NCI-H1105 treated with DMSO at 0.1 percent for 48 hours (cell line): ENCODE results near the gene SLC35E4.
"Not testable (repeated sequence)": the region's sequence is repeated elsewhere in the genome, so short reads cannot be mapped to it uniquely, and the experiment has no call there.

Experiments used
- DNase-seq: peaks from one replicate; lab custom pipeline; 2025; lab: John Stamatoyannopoulos, UW

The SLC35E4 gene, protein sequence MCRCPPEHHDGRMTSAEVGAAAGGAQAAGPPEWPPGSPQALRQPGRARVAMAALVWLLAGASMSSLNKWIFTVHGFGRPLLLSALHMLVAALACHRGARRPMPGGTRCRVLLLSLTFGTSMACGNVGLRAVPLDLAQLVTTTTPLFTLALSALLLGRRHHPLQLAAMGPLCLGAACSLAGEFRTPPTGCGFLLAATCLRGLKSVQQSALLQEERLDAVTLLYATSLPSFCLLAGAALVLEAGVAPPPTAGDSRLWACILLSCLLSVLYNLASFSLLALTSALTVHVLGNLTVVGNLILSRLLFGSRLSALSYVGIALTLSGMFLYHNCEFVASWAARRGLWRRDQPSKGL

DNA sequence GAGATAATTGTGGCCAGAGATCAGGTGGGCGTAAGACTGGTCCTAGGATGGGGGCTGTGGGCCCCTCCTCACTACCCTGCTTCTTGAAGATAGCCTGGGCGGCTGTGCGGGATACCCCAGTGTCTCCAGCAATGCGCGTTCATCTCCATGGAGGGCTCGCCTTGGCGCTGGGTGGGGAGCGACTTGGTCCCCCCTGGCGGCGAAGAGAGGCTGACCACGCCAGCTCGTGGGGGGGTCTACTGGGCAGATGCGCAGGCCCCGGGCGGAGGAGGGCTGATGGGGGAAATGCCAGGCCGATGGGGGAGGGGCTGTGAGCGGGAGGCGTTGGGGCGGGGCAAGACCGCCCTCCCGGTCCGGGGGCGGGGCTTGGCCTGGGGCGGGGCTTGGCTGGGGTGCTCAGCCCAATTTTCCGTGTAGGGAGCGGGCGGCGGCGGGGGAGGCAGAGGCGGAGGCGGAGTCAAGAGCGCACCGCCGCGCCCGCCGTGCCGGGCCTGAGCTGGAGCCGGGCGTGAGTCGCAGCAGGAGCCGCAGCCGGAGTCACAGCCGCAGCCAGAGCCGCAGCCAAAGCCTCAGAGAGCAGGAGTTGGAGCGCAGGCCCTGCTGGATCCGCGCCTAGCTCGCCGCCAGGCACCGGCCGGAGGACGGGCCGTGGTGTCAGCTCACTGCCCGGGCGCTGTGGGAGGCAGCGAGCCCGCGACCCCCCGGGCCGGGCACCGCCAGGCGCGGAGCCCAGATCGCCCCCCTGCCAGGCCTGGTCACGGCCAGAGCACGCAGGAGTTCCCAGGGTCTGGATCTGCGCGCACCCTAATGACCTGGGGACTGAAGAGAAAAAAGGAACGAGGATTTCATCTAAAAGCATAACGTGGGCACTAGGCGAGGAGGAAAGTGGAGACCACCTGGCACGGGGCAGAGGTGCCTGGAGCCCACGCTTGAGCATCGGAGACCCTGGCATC lies at the start of gene SLC35E4:
Gene SLC35E4 (plus strand): TSS at position 509 of the 953 bp plus-strand sequence. CDS start 670 bp downstream, outside the sequence.
- DNase-seq = peak; percentile 80

DNA sequence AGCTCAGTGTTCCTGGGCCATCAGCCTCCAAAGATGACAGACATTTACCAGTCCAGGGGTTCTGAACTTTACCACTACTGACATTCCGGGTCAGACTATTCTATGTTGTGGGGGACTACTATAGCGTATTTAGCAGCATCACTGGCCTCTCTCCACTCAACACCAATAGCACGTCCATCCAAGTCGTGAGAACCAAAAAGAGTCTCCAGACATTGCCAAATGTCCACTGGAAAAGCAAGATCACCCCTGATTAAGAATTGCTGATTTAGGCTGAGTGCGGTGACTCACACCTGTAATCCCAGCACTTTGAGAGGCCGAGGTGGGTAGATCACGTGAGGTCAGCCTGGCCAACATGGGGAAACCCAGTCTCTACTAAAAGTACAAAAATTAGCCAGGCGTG lies 49.2 kb upstream of the SLC35E4 start:
- DNase-seq = no peak

DNA sequence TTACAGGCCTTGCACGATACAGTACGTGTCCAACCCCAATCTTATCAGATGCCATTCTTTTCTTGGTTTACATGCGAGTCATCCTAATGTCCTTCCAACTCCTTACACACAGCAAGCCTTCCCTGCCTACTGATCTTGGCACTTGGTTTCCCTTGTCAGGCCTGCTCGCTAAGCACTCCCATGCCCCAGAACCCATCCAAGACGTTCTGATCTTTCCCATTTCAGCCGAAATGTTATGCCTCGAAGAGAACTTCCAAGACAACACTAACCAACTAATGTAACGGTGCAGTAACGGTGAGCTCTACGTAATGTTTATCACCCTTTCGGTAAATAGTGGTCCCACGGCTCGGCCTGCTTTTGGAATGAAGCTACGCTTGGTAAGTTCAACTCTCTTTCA lies 44.4 kb upstream of the SLC35E4 start:
- DNase-seq = no peak

DNA sequence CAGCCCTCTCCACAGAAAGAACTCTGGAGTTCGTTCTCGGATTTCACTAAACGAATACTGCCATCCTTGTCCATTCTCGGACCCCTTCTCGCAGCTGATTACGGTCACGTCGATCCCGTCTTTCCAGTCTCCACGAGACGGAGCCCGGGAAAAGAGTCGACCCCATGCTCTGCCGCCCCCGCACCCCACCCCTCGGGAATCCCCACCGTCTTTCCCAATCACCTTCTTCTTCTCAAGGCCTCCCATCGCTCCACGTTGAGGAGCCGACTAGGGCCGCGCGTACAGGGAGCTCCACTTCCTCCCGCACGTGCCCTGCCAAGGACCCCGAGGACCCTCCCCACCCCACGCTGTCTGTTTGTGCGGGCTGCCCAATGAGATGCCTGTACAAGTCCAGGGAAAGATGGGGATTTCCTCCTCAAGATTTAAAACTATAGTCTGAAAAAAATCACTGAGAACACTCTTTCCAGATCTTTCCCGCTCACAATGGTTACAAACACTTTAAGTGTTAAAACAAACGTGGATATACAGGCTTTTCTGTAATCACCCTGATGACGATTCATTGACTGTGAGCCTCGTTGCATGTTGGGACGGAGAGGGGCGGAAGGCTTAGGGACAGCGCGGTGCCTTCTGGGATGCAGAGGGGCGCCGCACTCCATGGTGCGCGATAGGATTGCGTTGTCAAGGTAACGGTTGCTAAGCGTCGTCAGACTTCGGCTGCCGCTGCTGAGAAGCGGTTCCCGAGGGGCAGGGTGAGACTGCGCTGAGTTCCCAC lies 43.8 kb upstream of the SLC35E4 start, which contains the start of gene PES1:
Gene PES1 (minus strand): TSS at position 323 of the 772 bp plus-strand sequence. CDS start 77 bp downstream, at position 246.
- peak; percentile 98 for DNase-seq

DNA sequence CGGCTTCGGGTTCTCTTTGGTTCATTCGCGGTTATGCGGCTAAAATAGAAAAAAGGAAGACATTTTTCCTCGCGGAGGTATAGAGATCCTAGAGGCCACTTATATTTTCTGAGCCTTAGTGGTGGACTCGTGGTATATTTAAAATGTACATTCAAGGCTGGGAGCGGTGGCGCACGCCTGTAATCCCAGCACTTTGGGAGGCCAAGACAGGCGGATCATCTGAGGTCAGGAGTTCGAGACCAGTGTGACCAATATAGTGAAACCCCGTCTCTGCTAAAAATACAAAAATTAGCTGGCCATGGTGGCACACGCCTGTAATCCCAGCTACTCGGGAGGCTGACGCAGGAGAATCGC lies 43.2 kb upstream of the SLC35E4 start:
- not testable (repeated sequence) for DNase-seq

DNA sequence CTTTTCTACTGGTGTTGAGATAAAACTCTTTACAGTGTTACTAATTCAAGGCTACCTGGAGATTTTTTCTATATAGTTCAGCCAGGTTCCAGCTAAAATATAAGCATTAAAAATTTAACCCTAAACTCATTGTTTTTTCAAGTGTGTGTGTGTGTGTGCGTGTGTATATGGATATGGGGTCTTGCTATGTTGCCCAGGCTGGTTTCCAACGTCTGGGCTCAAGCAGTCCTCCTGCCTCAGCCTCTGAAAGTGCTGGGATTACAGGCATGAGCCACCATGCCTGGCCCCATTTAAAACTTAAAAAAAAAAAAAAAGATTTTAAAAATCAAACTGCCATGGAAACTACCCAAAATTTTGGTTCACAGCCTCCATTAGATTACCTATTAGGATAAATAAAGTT lies 39.4 kb upstream of the SLC35E4 start:
- DNase-seq = no peak

DNA sequence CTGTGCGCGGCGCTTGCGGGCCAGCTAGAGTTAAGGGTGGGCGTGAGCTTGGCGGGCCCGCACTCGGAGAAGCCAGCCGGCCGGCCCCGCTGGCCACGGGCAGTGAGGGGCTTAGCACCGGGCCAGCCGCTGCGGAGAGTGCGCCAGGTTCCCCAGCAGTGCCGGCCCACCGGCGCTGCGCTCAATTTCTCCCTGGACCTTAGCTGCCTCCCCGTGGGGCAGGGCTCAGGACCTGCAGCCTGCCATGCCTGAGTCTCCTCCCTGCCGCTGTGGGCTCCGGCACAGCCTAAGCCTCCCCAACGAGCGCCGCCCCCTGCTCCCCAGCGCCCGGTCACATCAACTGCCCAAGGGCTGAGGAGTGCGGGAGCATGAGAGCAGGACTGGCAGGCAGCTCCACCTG lies 38.7 kb upstream of the SLC35E4 start:
- DNase-seq = no peak

DNA sequence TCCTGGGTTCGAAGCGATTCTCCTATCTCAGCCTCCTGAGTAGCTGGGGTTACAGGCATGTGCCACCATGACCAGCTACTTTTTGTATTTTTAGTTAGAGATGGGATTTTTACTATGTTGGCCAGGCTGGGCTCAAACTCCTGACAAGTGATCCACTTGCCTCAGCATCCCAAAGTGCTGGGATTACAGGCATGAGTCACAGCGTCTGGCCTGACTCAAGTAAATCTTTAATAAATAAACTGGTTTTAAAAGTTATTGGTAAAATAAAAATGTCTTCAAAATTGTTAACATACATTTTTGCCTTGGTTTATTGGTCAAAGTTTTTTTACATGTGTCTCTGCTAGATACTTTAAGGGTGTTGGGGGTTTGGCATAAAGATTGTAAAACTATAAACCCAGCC lies 36.6 kb upstream of the SLC35E4 start:
- DNase-seq = no peak

DNA sequence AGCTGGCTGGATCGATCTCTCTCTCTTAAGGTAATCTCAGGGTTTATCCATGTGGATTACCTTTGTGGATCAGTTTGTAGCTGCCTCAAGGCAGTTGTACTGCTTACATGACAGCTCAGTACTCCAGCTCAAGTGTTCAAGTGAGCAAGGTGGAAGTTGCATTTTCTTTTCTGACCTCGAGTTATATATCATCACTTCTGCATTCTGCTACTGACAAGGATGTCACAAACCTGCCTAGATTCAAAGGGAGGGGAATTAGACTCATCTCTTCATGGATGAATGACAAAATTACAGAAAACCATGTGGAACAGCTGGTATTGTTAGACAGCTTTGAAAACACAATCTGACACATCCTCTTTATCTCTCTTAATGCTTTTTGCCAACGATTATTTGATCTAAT lies 34.7 kb upstream of the SLC35E4 start:
- DNase-seq = no peak

DNA sequence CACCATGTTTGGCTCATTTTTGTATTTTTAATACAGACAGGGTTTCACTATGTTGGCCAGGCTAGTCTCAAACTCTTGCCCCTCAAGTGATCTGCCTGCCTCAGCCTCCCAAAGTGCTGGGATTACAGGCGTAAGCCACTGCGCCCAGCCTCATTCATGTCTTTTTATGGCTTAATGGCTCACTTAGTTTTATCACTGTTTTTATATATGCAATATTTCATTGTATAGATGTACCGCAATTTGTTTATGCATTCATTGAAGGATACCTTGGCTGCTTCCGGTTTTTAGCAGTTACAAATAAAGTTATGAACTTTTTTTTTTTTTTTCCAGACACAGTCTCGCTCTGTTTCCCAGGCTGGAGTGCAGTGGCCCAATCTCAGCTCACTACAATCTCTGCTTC lies 34.1 kb upstream of the SLC35E4 start:
- DNase-seq = no peak

DNA sequence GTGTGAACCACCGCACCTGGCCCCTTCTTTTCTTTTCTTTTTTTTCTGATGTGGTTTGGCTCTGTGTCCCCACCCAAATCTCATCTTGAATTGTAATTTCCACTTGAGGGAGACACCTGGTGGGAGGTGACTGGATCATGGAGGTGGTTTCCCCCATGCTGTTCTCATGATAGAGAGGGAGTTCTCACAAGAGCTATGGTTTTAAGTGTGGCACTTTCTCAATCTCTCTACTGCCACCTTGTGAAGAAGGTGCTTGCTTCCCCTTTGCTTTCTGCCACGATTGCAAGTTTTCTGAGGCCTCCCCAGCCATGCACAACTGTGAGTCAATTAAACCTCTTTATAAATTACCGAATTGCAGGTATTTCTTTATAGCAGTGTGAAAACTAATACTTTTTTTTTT lies 33.5 kb upstream of the SLC35E4 start:
- DNase-seq = no peak

DNA sequence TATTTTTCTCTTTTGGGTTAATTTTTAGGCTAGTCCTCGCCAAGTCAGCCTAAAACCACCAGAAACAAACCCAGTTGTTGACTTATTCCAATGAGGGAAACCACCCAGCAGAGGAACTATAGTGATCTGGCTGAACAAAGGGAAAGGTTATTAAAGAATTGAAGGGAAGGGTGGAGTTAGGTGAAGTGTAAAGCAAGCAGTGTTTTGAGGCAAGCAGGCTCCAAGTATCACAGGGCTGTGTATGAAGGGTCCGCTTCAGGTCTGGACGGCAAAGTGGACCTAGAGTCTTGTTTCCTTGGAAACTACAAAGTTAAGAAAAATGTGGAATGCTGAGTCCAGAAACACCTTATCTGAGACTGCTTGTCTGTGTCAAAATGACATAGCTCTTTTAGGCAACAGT lies 31.8 kb upstream of the SLC35E4 start:
- no peak for DNase-seq

DNA sequence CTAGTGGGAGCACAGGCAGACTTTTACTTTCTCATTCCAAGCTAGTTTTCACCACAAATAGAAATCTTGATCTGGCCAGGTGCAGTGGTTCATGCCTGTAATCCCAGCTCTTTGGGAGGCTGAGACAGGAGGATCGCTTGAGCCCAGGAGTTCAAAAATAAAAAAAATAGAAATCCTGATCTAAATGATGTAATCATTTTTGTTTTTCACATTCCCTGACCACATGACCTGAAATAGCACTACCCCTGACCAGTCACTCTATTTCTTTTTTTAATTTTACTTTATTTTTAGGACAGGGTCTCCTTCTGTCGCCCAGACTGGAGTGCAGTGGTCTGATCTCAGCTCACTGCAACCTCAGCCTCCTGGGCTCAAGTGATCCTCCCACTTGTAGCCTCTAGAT lies 30.9 kb upstream of the SLC35E4 start:
- no peak for DNase-seq

DNA sequence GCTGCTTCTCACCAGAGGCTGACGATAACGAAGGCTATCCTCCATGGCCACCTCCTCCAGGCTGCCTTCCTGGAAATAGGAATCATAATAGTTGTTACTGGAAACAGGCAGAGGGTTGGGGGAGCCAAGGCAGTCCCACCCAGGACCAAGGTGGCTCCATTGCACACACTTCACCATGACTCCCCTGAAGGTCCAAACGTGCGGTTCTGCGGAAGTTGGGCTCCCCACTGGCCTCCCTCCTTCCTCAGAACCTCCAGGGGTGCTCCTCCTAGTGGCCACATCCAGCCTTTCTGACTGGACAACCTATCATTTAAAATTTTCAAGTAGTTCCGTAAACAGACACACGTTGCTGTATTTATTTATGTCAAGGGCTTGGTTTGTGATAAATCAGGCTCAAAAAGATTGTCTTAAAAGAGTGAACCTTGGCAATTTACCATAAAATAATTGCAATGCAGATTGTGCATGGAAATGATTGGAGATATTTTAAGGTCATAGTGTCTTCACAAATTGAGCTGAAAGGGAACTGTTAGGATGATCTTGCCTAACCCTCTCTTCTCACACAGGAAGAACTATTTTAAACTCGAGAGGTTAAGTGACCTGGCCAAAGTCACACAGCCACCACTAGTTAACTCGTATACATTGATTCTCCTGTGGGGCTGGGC lies 30.0 kb upstream of the SLC35E4 start:
- peak; percentile 31 for DNase-seq

DNA sequence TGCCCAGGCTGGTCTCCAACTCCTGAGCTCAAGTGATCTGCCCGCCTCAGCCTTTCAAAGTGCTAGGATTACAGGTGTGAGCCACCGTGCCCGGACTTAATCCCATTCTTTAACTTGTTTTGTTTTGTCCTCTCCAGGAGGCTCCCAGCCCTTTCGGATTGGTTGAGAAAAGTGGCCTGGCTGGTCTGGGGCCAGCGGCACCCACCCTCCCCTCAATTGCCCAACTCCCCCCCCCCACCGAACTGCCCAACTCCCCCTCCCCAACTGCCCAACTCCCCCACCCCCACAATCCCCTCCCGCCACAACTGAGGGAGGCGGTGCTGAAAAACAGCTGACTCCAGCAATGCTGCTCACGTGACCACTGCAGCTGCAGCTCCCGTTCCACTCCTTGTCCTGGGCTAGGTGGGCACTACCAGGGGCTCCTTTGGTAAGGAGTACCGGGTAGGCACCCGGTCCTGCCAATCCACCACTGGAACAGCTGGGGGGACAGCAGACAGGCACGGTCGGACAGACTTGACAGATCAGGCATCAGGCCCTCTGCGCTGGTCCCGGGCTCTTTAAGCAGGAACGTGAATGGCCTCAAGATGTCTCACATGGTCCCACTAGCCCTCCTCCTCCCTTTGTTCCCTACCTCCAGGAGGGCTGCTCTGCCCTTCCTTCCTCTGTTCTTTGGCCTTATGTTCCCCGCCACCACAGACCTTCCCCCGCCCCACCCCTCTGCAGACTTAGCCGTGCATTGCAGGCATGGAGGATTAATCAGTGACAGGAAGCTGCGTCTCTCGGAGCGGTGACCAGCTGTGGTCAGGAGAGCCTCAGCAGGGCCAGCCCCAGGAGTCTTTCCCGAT lies 28.9 kb upstream of the SLC35E4 start, which contains the start of gene TCN2:
Gene TCN2 (plus strand): TSS at position 720 of the 845 bp plus-strand sequence. CDS start 158 bp downstream, outside the sequence.
- DNase-seq = peak; percentile 82

DNA sequence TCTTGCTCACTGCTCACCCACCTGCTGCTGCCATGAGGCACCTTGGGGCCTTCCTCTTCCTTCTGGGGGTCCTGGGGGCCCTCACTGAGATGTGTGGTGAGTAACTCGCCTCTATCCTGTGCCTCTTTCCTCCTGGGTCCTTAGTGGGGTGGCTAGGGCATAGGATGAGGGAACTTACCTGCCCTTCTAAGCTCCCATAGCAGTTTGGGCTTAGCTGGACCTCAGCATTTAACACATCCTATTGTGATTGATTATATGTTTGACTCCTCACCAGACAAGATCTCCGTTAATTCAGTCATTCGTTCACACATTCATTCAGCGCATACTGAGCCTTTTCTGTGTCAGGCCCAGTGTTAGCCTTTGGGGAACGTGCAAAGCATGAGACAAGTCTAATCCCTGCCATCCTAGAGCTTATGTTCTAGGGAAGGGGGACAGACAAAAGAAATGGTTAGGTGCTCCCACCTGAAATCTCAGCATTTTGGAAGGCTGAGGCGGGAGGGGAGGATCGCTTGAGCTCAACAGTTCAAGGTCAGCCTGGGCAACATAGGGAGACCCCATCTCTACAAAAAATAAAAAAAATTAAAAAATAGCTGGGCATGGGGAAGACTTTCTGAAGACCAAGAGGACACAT lies 28.2 kb upstream of the SLC35E4 start:
- DNase-seq = no peak

DNA sequence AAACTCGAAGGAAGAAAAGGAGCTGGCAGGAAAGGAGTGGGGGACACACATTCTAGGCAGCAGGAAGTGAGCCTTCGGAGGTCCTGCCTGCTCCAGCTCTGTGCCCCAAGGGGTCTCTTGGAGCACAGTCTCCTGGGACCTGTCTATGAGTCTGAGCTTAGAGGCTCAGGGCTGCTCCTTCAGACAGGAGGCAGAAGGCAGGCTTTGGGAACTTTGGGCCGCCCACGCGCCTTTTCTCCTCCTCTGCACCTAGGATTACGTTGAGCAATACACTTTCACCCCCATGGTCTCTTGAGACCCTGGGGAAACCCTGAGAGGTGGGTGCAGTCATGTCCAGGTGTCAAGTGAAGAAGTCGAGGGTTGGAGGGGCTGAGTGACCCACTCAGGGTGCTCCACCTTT lies 27.6 kb upstream of the SLC35E4 start:
- no peak for DNase-seq

DNA sequence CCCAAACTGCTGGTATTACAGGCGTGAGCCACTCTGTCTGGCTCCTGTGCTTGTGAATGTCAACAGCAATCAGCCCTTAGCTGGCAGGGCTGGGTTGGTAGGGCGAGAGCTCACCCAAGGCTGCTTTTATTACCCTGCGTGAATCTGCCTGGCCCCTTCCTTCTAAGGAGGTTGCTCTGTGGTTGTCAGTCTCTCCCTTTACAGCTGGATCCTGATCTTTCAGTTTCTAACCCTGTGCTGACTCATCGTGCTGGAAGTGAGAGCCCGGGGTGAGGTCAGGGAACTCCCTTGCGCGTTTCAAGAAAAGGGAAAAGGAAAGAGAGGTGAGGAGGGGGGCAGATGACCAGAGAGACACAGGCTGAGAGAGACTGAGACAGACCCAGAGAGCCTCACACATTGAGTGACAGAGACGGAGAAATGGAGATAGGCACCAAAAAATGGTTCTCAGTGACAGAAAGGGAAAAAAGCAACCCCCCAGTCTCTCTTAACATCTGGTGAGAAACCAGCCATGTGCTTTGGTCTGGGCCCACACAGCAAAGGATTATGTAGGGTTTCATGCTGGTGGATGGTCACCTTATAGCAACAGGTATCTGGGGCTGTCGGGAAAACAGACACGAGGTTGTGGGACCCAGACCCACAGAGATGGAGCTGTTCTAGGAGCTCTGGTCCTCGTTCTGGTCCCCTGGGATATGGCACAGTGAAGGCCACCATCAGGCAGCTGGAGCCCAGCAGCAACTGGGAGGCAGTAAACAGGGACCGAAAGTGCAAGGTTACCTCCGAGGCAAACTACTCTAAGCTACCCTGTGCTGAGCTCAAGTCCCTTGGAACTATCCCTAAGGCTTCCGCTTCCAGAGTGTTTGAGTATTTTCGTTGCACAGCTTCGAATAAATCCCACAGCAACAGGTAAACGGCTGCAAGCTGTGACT lies 26.1 kb upstream of the SLC35E4 start:
- no peak for DNase-seq

DNA sequence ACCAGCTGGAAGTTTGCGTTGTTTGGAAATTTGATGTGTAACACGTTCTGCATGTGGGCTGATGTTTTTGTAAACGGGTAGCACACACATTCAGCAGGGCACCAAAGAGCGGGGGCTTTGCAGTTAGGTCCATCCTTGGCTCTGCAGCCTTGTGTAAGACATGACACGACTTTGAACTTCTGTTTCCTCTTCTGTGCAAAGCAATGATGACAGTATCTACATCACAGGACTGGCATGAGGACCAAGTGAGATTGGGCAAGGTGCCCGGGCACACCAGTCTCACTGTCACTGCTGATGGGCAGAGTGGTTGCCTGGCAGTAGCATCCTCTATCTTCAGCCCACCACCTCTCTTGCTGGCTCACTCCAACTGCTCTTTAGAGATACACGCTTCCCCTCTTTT lies 25.3 kb upstream of the SLC35E4 start:
- no peak for DNase-seq
